Tibial nerve (tissue), 3 donors: ENCODE measurements around the gene USP37.
"Not testable (repeated sequence)": the region's sequence is repeated elsewhere in the genome, so short reads cannot be mapped to it uniquely, and the experiment has no call there.

ENCODE experiments used
- CTCF ChIP-seq, 5 experiments: fragments of 200-600 bp in 3 of 5; fragments of 450-650 bp in 2 of 5; sonication (generic) in 3 of 5; IDR thresholded peaks; one replicate each; pipeline ENCODE4 v1.5.1; 2016 to 2019; ENCODE audit warnings: antibody characterized with exemption in 5 of 5, mild to moderate bottlenecking in 3 of 5, moderate library complexity in 2 of 5
- POLR2A ChIP-seq, 2 donors: fragments of 450-650 bp; IDR thresholded peaks; one replicate each; pipeline ENCODE4 v1.6.1; 2017; ENCODE audit warnings: antibody characterized with exemption in 2 of 2, mild to moderate bottlenecking in 2 of 2, moderate library complexity in 2 of 2

GRCh38 chr2:218528409-218528808 is 39.7 kb downstream of the USP37 start:
- not testable (repeated sequence) for TF ChIP-seq CTCF, POLR2A (IDR thresholded peaks at IDR 0.05)
